ENCODE results near the gene ASIC3.

Gene ASIC3

DNA sequence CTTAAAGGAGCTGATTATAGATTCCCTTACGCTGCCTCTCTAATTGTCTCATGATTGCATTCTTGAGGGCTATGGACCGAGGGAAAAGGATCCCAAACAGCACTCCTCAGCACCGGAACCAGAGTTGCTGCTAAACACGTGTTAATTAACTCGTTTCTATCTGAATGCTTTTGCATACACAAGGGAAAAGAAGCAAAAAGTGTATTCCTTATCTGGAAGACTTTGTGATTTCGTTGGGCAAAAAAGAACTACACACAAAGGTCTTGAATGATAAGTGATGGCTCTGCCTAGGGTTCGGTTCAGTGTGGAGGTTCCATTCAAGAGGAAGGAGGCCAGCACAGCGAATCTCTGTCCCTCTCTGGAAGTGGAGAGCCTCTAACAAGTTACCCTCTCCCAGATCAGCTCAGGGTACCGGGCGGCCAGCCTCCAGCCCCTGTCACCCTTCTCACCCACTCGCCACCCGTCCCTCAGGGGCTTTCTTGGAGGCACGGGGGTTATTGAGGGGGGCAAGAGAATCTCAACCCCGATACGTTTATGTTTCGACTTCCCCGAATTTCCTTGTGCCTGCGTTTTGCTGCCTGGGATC lies 10.5 kb downstream of the ASIC3 start:
- DNase-seq, result no peak

DNA sequence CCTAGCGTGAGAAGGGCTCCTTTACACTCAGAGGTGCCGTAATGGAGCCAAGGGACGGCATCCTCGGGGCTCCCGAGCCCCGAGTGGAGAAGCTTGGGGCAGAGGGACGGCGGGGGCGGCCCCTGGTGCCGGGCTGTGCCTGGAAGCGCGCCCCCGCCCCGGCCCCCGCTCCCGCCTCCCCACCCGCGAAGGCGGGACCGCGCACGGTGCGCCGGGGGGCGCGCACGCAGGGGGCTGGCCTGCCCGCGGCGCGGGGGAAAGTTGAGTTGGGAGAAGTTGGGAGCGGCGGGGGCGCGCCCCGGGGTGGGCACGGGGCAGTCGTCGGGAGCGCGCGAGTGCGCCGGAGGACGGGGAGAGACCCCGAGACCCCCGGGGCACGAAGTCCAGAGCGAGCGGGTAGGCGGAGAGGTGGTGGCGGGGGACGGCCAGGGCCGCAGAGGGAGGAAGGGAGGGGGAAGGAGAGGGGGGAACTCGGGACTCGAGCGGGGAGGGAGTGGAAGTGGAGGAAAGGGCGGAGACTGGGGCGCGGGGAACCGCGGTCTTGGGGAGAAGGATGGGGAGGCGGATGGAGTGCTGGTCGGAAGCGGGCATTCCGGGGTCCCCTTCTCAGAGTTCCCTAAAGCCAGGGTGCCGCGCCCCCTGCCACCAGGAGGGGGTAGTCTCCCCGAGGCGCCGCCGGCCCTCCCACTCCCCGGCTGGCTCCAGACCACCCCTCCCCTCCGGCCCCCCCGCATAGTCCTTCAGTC lies 11.2 kb downstream of the ASIC3 start, which contains the start of gene SLC4A2:
Gene SLC4A2, plus strand, starts transcription at position 223 of the 746 bp plus-strand sequence. CDS start 2,399 bp downstream, outside the sequence.
- DNase-seq, result peak; percentile 57

DNA sequence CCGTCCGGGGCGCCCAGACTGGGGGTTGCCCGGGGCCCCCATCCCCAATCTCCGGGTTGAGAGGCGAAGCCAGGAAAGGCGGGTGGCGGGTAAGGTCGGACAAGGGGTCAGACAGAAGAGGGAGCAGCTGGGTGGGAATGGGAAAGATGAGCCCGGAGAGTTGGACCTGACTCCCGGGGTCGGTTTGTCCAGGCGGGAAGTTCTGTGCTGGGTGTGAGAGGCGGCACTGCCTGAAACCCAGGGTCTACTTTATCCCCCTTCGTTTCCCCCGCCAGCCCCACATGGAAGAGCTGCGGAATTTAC lies 11.7 kb downstream of the ASIC3 start:
- DNase-seq, result no peak

DNA sequence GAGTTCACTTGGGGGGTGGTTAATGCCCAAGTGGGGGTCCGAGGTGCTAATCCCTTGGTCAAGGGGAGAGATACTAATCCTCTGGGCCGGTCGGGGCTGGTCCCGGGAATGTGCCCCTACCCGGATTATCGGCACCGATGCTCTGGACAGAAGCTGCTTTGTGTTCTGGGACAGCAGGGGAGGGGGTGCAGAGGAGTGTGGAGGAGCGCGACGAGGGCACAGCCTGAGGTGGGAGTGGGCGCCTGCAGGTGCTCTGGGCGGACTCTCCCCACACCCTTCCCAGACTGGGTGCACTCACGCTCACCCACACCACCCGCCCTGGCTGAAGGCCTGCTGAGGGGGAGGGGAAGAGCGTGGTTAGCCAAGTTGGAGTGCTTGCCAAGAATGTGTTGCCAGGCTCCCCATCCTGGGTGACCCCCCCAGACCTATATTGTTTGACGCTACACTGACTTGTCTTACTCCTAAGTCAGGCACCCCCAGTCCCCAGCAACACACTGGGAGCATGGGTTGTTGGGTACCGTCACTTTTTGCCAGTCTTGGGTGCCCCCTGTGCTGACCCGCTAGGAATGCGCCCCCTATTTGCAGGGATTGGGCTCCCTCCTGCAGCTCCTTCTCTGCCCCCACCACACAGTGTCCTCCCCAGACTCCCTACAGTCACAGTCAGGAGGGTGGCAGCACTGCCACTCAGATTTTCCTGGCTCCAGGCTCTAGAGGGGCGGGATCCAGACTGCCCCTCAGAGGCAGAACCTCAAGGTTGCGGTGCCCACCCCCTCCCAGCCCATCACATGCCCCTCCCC lies 12.3 kb downstream of the ASIC3 start:
- DNase-seq, result no peak

DNA sequence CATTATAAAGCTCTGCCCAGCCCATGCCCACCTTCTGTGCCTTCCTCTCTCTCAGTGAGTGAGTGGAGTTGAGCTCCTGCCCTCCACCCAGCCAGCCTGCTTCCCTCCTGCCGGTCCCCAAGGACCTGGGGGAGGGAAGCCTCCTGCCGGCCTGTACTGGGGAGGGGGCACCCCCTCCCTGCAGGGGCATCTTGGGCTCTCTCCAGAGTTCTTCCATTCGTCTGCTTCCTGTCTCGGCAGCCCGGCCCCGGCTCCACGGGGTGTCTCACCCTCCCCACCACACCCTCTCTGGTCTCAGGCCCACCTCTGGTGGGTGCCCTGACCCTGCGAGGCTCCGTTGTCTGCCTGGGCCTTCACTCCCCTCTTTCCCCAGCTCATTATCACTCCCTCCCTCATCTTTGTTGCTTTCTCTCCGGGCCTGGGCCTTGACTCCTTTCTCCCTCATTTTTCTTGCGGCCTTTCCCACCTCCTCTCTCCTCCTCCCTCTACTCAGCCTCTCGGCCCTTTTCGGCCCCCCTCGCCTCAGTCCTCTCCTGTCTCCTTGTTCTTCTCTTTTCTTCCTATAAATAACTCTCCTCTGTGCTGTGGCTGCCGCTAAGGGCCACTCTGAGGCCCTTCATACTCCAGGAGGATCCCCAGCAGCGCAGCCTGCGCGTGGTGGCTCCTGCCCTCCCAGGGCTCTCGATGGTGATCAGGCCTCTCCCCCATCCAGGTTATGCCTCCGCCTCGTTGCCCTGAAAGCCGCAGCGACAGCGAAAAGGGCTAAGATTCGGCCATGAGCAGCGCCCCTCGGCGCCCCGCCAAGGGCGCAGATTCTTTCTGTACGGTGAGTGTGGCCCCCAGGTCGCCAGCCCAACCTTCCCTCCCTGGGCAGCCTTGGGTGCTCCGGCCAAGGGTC lies 13.1 kb downstream of the ASIC3 start:
- DNase-seq, result no peak

DNA sequence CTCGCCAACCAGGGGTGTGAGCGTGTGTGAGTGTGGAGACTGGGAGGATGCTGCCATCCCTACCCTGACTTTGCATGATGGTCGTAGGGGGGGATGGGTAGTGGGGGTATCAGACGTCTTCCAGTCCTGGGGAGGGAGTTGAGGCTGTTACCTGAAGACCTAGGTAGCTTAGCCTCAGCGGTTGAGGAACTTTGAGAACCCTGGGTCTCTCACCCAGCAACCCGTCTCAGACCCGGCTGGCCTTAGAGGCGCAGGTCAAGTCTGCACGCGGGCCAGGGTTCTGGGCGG lies 13.7 kb downstream of the ASIC3 start:
- DNase-seq, result no peak

DNA sequence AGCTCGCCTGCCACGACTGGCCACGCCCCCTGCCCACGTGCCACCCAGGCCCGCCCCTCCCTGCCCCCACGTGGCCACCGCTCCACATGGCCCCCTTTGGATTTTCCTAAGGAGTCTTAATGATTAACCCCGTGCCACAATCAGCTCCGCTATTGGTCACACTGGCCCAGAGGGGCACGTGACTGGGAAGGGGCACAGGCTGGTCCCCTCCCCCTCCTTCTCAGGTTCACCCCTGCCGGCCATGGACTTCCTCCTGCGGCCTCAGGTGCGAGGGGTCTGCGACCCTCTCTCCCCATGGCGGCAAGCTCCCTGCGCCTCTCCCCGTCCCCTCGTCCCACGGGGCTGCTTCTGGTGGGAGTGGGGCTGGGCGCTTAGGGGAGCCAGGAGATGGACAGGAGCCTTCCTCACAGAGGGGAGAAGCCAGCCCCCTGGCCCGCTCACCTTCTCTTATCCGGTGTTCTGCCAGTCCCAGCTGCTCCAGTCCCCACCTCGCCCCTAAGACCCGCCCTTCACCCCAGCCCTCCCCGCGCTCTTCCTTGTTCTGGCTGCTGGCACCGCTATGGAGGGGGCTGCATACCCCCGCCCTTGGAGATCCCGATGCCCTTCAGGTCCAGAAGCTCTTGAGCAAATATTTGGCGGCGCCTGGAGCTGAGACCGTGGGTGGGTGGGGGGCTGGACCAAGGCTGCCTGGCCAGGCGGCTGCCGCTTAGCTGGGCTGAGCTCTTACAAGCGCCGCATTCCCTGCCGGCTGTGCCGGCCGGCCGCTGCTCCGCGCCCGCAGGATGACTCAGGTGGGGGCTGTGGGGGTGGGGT lies 14.3 kb downstream of the ASIC3 start:
- DNase-seq, result no peak

DNA sequence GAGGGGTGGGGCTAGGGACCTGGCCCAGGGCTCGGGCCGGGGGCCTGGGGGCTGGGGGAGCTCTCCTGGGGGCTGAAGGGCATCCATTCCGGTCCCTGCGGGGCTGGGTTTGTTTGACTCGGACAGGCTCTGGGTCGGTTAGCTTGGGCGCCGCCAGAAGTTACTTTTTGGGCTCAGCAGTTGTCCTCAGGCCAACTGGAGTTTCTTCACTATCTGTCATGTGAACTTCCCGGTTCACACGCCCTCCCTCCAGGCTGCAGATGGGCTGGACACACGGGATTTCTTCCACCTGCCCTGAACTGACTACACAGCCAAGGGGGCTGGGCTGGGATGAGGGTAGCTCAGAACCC lies 14.9 kb downstream of the ASIC3 start:
- DNase-seq, result no peak

DNA sequence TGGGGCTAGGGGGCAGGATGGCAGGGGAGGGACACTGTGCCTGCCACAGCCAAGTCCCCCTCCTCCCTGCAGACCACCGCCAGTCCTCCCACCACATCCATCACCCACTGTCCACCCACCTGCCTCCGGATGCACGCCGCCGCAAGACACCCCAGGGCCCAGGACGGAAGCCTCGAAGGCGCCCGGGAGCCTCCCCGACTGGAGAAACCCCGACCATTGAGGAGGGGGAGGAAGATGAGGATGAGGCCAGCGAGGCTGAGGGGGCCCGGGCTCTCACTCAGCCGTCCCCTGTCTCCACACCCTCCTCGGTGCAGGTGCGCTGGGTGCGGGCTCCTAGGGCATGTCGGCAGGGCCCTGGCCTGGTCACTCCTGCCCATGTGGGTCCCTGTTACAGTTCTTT lies 16.1 kb downstream of the ASIC3 start:
- DNase-seq, result no peak

DNA sequence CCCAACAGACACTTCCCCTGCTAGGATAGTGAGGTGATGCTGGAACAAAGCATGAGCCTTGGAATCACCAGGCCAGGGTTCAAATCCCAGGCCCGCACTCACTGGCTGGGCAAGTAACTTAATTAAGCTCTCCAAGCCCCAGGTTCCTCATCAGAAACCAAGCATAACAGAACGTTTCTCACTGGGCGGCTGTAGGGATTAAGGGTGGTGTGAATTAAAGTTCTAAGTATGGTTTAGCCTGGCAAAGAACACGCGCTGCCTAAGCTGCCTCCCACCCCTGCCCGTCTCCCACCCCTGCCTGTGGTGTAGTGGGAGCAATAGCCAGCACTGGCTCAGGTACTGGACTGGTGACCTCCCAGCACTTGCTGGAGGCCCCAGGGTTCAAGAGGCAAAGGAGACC lies 16.7 kb downstream of the ASIC3 start:
- DNase-seq, result no peak

DNA sequence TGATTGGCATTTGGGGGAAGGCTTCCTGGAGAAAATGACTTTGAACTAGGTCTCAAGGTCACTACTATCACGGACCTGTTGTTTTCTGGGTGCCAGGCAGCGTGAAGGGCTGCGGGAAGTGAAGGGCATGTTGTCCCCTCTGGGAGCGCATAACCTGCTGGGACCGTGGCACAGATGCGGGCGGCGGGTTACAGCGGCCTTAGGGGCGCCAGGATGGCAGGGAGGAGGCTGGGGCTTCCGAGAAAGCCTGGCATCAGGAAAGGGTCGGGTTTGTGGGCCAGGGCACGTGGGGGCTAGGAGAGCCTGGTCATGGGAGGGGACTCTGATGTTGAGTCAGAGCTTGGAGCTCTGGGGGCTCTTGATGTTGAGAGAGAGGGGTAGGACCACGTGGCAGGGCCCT lies 17.2 kb downstream of the ASIC3 start:
- no peak for DNase-seq

DNA sequence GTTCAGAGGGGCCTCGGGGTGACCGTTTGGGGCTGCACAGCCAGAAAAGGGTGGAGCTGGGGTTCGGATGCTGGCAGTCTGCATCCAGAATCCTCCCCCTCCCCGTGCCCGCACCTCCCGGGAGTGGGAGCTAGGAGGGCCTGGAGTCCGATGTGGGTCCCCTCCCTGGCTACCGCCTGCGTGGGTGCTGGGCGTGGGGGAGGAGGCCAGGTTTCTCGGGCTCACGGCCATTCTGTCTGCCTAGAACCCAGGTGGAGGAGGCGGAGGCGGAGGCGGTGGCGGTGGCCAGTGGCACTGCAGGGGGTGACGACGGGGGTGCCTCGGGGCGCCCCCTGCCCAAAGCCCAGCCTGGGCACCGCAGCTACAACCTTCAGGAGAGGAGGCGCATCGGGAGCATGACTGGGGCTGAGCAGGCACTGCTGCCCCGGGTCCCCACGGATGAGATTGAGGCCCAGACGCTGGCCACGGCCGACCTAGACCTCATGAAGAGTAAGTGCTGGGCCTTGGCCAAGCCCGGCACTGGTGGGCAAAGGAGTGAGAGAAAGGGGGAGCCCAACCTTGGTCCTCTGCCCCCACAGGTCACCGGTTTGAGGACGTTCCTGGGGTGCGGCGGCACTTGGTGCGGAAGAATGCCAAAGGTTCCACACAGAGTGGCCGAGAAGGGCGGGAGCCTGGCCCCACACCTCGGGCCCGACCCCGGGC lies 18.1 kb downstream of the ASIC3 start:
- DNase-seq, result no peak

DNA sequence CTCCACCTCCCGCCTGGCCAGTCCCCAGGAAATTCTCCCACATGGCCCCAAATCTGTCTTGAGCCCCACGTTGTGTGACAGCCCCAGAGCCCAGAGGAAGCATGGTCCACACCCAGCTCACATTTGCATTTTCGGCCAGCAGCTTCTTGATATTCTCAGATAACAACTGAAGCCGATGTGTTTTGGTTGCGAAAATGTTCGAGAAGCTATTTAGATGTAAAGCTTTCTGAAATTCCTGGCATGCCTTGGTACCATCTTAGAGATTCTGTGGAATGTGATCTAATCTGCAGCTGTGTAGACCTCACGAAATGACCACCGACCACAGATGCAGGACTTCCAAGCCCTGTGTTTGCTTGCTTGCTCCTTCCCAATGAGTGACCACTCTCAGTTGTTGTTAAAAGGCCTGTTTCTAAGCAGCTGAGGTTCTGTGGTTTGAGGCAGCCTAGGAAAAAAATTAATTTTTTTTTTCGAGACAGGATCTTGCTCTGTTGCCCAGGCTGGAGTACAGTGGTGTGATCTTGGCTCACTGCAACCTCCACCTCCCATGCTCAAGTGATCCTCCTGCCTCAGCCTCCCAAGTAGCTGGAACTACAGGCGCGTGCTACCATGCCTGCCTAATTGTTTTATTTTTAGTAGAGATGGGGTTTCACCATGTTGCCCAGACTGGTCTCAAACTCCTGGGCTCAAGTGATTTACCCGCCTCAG lies 19.9 kb downstream of the ASIC3 start:
- no peak for DNase-seq

DNA sequence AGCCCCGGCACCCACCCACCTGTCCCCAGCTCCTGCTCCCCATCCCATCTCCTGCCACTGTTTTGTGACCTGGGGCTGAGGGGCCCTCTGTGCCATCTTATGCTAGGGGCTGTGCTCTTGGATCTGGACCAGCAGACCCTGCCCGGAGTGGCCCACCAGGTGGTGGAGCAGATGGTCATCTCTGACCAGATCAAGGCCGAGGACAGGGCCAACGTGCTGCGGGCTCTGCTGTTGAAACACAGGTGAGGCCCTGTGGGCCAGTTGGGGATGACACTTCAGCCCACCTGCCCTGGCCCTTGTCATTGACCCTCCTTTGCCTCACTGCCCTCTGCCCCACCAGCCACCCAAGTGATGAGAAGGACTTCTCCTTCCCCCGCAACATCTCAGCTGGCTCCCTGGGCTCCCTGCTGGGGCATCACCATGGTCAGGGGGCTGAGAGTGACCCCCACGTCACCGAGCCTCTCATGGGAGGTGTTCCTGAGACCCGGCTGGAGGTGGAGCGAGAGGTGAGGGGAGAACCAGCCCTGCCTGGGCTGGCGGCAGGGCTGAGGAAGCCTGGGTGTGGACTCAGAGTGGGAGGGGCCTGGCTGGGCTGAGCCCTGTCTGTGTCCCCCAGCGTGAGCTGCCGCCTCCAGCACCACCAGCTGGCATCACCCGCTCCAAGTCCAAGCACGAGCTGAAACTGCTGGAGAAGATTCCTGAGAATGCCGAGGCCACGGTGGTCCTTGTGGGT lies 21.7 kb downstream of the ASIC3 start:
- no peak for DNase-seq

DNA sequence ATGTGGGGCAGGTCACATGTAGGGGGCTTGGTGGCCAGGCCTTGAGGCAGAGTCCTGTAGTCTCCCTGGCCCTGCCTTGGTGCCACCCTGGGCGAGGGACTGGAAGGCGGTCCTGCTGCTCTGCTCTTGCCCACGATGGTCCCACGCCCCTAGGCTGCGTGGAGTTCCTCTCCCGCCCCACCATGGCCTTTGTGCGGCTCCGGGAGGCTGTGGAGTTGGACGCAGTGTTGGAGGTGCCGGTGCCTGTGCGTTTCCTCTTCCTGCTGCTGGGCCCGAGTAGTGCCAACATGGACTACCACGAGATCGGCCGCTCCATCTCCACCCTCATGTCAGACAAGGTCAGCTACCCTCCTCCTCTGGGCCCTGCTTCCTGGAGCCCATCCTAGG lies 22.2 kb downstream of the ASIC3 start:
- DNase-seq, result no peak

DNA sequence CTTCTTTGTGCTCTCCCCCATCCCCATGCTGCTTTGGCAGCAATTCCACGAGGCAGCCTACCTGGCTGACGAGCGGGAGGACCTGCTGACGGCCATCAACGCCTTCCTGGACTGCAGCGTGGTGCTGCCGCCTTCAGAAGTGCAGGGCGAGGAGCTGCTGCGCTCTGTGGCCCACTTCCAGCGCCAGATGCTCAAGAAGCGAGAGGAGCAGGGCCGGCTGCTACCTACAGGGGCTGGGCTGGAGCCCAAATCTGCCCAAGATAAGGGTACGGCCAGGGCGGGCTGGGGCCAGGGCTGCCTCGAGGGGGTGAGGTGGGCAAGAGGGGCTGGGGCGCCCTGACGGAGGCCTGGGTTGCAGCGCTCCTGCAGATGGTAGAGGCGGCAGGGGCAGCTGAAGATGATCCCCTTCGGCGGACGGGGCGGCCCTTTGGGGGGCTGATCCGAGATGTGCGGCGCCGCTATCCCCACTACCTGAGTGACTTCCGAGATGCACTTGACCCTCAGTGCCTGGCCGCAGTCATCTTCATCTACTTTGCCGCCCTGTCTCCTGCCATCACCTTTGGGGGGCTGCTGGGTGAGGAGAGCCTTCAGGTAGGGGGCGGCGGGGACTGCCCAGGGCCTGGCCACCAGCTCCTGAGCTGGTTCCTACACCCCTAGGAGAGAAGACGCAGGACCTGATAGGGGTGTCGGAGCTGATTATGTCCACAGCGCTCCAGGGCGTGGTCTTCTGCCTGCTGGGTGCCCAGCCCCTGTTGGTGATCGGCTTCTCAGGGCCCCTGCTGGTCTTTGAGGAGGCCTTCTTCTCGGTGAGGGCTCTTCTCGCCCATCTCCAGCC lies 22.9 kb downstream of the ASIC3 start:
- DNase-seq, result no peak

DNA sequence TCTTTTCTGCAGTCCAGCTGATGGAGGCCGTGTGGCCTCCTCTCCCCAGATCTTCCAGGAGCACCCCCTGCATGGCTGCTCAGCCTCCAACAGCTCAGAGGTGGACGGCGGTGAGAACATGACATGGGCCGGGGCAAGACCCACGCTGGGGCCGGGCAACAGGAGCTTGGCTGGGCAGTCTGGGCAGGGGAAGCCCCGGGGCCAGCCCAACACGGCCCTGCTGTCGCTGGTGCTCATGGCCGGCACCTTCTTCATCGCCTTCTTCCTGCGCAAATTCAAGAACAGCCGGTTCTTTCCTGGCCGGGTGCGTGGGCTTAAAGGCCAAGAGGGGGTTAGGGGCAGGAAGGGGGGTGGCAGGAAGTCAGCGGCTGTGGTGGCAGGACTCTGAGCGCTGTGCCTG lies 25.7 kb downstream of the ASIC3 start:
- DNase-seq, result no peak

DNA sequence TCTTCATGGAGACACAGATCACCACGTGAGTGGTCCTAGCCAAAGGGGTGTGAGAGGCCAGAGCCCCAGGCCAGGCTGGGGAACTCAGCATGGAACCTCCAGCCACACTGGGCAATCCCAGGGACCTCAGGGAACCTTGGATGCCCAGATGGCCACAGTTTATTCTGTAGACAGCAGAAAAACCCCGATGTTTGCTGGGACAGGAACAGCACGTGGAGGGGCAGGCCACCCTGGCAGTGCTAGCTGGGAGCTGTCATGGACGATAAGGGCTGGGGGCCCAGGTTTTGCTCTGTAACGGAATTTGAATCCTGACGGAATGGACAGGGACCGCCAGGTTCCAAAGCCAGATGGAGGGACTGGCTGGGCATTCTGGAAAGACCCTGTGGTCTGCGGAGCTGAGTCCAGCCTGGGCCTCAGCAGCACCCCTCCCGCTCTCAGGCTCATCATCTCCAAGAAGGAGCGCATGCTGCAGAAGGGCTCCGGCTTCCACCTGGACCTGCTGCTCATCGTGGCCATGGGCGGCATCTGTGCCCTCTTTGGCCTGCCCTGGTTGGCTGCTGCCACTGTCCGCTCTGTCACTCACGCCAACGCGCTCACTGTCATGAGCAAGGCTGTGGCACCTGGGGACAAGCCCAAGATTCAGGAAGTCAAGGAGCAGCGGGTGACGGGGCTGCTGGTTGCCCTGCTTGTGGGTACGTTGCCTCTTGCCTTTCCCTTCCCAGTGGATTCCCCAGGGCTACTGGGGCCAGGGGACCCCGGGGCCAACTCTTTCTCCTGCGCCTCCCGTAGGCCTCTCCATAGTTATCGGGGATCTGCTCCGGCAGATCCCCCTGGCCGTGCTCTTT lies 26.7 kb downstream of the ASIC3 start:
- no peak for DNase-seq

DNA sequence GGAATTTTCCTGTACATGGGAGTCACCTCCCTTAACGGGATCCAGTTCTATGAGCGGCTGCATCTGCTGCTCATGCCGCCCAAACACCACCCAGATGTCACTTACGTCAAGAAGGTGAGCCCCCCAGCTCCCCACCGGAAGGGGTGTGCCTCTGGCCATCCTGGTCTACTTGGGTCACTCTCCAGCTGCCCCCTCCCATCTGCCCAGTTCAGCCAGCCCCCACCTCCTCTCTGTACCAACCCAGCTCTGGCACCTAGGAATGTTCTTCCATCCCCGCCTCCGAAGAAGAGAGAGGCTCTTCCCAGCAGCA lies 27.3 kb downstream of the ASIC3 start:
- no peak for DNase-seq
